Nephron (organoid): ENCODE measurements around the gene GPR179.

ENCODE experiments used
- H3K27ac Mint-ChIP-seq, 3 experiments: 2 replicates each; pipeline ENCODE4 v1.8.0; 2020; ENCODE audit warnings: mixed read lengths in 3 of 3, mild to moderate bottlenecking in 2 of 3, moderate library complexity in 1 of 3
- H3K27me3 Mint-ChIP-seq: 2 replicates; pipeline ENCODE4 v1.8.0; 2021; ENCODE audit warnings: low read depth, mild to moderate bottlenecking, moderate library complexity, mixed read lengths
- H3K36me3 Mint-ChIP-seq: 2 replicates; pipeline ENCODE4 v1.8.0; 2020; ENCODE audit warnings: low read depth, mixed read lengths
- H3K4me1 Mint-ChIP-seq: 2 replicates; pipeline ENCODE4 v1.8.0; 2020; ENCODE audit warnings: mixed read lengths
- H3K4me3 Mint-ChIP-seq, 3 experiments: 2 replicates each; pipeline ENCODE4 v1.8.0; 2020; ENCODE audit warnings: mild to moderate bottlenecking in 3 of 3, mixed read lengths in 3 of 3, moderate library complexity in 2 of 3
- H3K9me3 Mint-ChIP-seq: 2 replicates; pipeline ENCODE4 v1.8.0; 2020; ENCODE audit warnings: mixed read lengths
- TF ChIP-seq, protein P1 (sequence below), 3 experiments: fragments of 200-600 bp; sonication (generic); IDR thresholded peaks; one replicate each; pipeline ENCODE4 v1.5.0; 2021; ENCODE audit warnings: antibody characterized with exemption in 3 of 3; ENCODE audit not compliant: unreplicated experiment in 3 of 3

The GPR179 gene

DNA sequence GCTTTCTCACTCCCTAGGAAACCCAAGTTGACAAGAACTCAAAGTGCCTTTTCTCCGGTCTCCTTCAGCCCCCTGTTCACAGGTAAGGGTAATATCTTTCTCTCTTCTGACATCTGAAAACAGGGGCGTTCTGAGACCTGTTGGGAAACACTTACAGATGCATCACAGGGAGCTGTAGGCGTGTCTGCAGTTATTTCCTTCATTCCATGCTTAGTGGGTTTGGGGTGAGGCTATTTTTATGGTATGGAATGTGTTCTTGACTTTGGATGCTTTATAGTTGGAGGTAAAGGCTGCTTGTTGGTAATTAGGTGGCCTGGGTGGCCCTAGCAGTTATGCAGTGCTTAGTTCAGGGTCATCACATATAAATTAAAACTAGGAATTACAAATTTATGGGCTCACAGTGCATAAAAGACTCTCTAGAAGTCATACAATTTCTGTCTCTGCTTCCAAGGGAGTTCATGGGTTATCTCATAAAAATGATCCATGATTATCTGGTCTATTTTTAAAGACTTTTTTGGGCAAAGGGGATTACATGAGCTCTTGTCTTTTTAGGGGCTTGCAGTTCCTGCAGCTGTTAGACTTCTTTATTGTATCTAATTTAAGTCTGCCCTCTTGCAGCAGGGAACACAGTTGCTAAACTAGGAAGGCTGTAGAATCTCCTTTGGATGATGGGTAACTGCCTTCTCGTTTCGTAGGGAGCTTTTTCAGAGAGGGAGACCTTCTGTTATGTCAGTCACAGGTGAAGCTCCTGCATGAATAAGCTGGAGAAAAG lies 18.1 kb upstream of the GPR179 start:
- TF ChIP-seq, protein P1, sequence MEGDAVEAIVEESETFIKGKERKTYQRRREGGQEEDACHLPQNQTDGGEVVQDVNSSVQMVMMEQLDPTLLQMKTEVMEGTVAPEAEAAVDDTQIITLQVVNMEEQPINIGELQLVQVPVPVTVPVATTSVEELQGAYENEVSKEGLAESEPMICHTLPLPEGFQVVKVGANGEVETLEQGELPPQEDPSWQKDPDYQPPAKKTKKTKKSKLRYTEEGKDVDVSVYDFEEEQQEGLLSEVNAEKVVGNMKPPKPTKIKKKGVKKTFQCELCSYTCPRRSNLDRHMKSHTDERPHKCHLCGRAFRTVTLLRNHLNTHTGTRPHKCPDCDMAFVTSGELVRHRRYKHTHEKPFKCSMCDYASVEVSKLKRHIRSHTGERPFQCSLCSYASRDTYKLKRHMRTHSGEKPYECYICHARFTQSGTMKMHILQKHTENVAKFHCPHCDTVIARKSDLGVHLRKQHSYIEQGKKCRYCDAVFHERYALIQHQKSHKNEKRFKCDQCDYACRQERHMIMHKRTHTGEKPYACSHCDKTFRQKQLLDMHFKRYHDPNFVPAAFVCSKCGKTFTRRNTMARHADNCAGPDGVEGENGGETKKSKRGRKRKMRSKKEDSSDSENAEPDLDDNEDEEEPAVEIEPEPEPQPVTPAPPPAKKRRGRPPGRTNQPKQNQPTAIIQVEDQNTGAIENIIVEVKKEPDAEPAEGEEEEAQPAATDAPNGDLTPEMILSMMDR (IDR thresholded peaks at IDR 0.05; ENCODE audit: unreplicated experiment in 3 of 3) = no peak
- Mint-ChIP-seq H3K27ac (peak overlapping the region; percentile 2 to 39 (median 3)), H3K36me3 (peaks cover 13% of the 10 kb centered on the region)

DNA sequence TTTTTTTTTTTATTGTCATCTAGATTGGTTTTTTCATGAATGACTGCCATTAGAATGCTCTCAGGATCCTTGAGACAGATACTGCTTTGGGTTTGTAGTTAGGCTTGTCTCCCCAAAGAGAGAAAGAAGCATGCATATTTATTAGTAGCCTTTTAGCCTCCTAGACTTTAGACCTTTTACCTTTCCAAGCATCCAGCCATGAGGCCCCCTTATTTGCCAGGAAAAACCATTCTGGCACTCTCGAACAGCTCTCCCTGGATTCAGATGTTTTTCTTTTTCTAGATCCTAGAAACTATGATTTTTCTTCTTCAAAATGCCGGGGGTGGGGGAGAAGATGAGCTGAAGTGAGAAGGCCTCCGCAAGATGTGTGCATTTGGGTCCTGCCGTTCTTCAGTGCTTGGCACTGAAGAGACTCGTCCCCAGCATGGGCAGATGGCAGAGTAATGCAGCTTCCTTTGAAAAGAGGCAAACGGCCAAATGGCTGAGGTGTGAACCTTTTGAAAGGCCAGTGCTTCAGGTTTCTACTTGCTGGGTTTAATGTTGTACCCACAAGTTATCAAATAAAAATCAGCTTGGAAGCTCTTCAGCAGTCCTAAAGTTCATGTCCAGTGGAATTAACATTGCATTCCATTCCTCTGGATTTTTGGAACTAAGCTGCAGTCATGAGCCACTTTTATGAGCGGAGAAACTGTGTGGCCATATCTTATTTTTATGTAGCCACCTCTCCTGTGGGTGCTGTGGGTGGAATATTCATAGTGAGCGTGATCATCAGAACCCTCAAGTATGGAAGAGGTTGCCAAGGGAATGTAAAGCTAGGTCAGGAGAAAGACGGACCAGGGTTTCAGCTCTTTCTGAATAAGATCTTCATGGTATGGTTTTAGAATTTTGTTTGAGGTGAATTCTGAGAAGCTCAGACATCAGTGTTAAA lies 15.1 kb upstream of the GPR179 start:
- TF ChIP-seq, protein P1 (IDR thresholded peaks at IDR 0.05; ENCODE audit: unreplicated experiment in 3 of 3) = no peak
- Mint-ChIP-seq H3K36me3 (peaks cover 5% of the 10 kb centered on the region), H3K4me1 (peaks cover 68% of the 10 kb centered on the region), H3K4me3 (peak overlapping the region; percentile 21 to 41 (median 26)), H3K27ac (peak overlapping the region; percentile 39 to 75 (median 68)), H3K9me3 (no peaks in the 10 kb centered on the region), H3K27me3 (no peaks in the 10 kb centered on the region)

More for the DNA sequence above, 18.1 kb upstream of the GPR179 start:
- no peaks in the 10 kb centered on the region for H3K9me3 Mint-ChIP-seq
- H3K4me1 Mint-ChIP-seq = peaks cover 43% of the 10 kb centered on the region
- no peaks in the 10 kb centered on the region for H3K27me3 Mint-ChIP-seq
- H3K4me3 Mint-ChIP-seq = peak overlapping the region in 1 of 3 experiments; percentile 66

DNA sequence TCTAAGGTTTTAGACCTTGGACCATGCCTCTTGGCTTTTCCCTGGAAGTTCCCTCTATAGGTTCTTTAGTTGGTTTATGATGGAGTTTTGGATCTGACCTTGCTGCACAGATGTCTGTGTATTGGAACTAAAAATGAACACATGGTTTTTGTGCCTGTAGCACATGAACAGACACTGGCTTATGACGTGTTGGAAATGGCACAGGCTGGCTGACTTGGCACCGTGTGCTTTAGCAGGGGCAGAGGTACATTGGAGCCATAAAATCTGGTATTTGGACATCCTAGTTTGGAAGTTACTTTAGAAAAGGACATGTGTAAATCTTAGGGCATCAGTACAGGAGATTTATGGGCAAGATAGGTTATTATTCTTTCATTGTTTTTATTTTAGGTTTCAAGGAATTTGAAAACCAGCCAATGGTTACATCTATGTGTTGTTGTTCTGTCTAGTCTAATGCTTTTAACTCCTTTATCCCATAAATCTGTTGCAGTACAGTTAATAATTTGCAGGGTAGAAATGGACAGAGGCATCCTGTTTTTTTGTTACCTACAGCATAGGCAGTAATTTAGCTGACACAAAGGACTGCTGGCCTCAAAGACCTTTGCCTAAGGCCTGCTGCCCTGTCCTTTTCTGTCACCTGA lies 13.8 kb upstream of the GPR179 start:
- TF ChIP-seq, protein P1 (IDR thresholded peaks at IDR 0.05; ENCODE audit: unreplicated experiment in 3 of 3) = no peak
- H3K36me3 Mint-ChIP-seq = peaks cover 5% of the 10 kb centered on the region

DNA sequence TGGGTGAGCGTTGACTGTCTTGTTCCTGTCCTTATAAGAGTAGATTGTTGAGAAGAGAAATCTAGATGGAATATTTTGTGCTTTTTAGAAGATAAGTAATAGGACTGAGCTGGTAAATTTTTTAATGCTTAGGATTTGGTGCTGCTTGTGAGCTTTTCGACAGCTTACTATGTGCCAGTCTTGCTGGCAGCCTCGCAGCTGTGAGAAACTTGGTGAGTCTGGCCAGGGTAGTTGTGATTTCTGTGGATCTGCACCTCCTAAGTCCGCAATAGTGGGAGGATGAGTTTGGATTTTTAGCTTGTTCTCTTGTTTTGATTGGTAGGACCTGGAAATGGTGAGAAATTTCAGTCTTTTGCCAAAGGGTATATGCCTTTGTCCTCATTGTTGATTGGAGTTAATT lies 11.5 kb upstream of the GPR179 start:
- no peaks in the 10 kb centered on the region for H3K27me3 Mint-ChIP-seq
- H3K4me3 Mint-ChIP-seq = peak overlapping the region; percentile 41 to 92 (median 87)
- peak overlapping the region in 2 of 3 experiments; percentile 18 to 57 for H3K27ac Mint-ChIP-seq
- H3K4me1 Mint-ChIP-seq = peaks cover 60% of the 10 kb centered on the region
- no peaks in the 10 kb centered on the region for H3K9me3 Mint-ChIP-seq
- TF ChIP-seq, protein P1 (IDR thresholded peaks at IDR 0.05; ENCODE audit: unreplicated experiment in 3 of 3) = no peak
- H3K36me3 Mint-ChIP-seq = no peaks in the 10 kb centered on the region

More for the DNA sequence above, 13.8 kb upstream of the GPR179 start:
- Mint-ChIP-seq H3K4me1 (peaks cover 75% of the 10 kb centered on the region), H3K27me3 (no peaks in the 10 kb centered on the region), H3K4me3 (peak overlapping the region in 2 of 3 experiments; percentile 17 to 57), H3K9me3 (no peaks in the 10 kb centered on the region), H3K27ac (peak overlapping the region; percentile 39 to 75 (median 68))

DNA sequence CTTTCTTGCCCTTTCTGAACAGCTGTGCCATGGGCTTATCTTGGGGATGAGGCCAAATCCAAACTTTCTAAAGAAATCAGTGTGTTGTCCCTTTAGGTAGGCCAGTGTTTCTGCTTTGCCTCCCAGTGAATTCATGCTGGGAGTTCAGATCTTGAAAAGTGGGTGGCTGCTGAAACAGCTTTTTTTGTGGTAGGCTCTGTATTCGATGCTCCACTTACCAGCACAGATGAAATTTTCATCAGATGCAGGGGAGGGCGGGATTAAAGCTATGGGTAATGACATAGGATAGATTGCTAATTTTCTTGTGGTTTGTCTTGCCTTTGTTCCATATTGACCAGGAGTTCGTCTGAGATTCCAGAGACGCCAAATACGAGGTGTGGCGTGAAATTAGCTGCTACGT lies 10.7 kb upstream of the GPR179 start:
- no peaks in the 10 kb centered on the region for H3K36me3 Mint-ChIP-seq
- peak overlapping the region; percentile 86 to 92 (median 87) for H3K4me3 Mint-ChIP-seq
- TF ChIP-seq, protein P1 (IDR thresholded peaks at IDR 0.05; ENCODE audit: unreplicated experiment in 3 of 3) = no peak
- no peaks in the 10 kb centered on the region for H3K9me3 Mint-ChIP-seq
- H3K27me3 Mint-ChIP-seq = no peaks in the 10 kb centered on the region
- H3K27ac Mint-ChIP-seq = peak overlapping the region in 2 of 3 experiments; percentile 11 to 57
- H3K4me1 Mint-ChIP-seq = peaks cover 59% of the 10 kb centered on the region
